WERI-Rb-1 (cell line): Measurements from ENCODE around the gene TMEM209.
"Not testable (repeated sequence)": the region's sequence is repeated elsewhere in the genome, so short reads cannot be mapped to it uniquely, and the experiment has no call there.

Experiments
- DNase-seq: peaks from one replicate; pipeline ENCODE4 v3.0.0-alpha.2; 2020
- H3K27ac ChIP-seq: fragments of 250-450 bp; sonication (Bioruptor Pico); 2 replicates; pipeline ENCODE4 v1.5.1; 2020; ENCODE audit warnings: mild to moderate bottlenecking, moderate library complexity
- H3K27me3 ChIP-seq: fragments of 250-450 bp; sonication (Bioruptor Pico); 2 replicates; pipeline ENCODE4 v1.5.1; 2021; ENCODE audit warnings: mild to moderate bottlenecking, low read depth, moderate library complexity; ENCODE audit not compliant: insufficient read depth, severe bottlenecking
- H3K36me3 ChIP-seq: fragments of 250-450 bp; sonication (Bioruptor Pico); 2 replicates; pipeline ENCODE4 v1.5.1; 2020; ENCODE audit warnings: mild to moderate bottlenecking, moderate library complexity
- H3K4me3 ChIP-seq: 2 replicates; pipeline ENCODE4 v1.5.1; 2011; ENCODE audit warnings: low read depth, mild to moderate bottlenecking, control low read depth, low read length
- H3K9me3 ChIP-seq: fragments of 250-450 bp; sonication (Bioruptor Pico); 2 replicates; pipeline ENCODE4 v1.5.1; 2021; ENCODE audit warnings: mild to moderate bottlenecking, moderate library complexity; ENCODE audit not compliant: severe bottlenecking
- CTCF ChIP-seq: IDR thresholded peaks from 2 replicates; pipeline ENCODE4 v1.5.1; 2011; ENCODE audit warnings: low read depth, mild to moderate bottlenecking, control low read depth, inconsistent platforms, low read length

TMEM209 gene

GRCh38 chr7:130227883-130228575 is 22.8 kb upstream of the TMEM209 start:
- Histone ChIP-seq H3K27ac (no peak overlapping the region), H3K9me3 (peaks cover 5% of the 10 kb centered on the region)
- no peak for TF ChIP-seq CTCF

GRCh38 chr7:130226333-130226732 is 21.1 kb upstream of the TMEM209 start:
- Histone ChIP-seq H3K36me3 (no peaks in the 10 kb centered on the region), H3K4me3 (no peak overlapping the region), H3K27ac (no peak overlapping the region), H3K9me3 (peaks cover 5% of the 10 kb centered on the region), H3K27me3 (no peaks in the 10 kb centered on the region)
- no peak for TF ChIP-seq CTCF
- no peak for DNase-seq

More at GRCh38 chr7:130227883-130228575, 22.8 kb upstream of the TMEM209 start:
- H3K4me3 ChIP-seq = no peak overlapping the region
- H3K36me3 ChIP-seq = no peaks in the 10 kb centered on the region
- no peaks in the 10 kb centered on the region for H3K27me3 ChIP-seq
- DNase-seq = no peak

GRCh38 chr7:130224923-130225322 is 19.7 kb upstream of the TMEM209 start:
- peak overlapping the region; percentile 67 for H3K27ac ChIP-seq
- H3K27me3 ChIP-seq, H3K4me3 ChIP-seq, H3K36me3 ChIP-seq, H3K9me3 ChIP-seq: not testable (repeated sequence)
- peak; percentile 84 for DNase-seq

- no peak for DNase-seq
- H3K36me3 ChIP-seq = no peaks in the 10 kb centered on the region
- H3K27me3 ChIP-seq = no peaks in the 10 kb centered on the region
- no peak for TF ChIP-seq CTCF
- H3K27ac ChIP-seq = no peak overlapping the region
- no peak overlapping the region for H3K4me3 ChIP-seq
- H3K9me3 ChIP-seq = peaks cover 5% of the 10 kb centered on the region
These were observed 19.0 kb upstream of the TMEM209 start for GRCh38 chr7:130224210-130224609.

GRCh38 chr7:130223646-130224045 is 18.4 kb upstream of the TMEM209 start:
- Histone ChIP-seq H3K9me3 (peaks cover 5% of the 10 kb centered on the region), H3K27me3 (no peaks in the 10 kb centered on the region), H3K36me3 (no peaks in the 10 kb centered on the region), H3K27ac (no peak overlapping the region), H3K4me3 (no peak overlapping the region)
- DNase-seq = no peak
- no peak for TF ChIP-seq CTCF

GRCh38 chr7:130221746-130222145 is 16.5 kb upstream of the TMEM209 start:
- Histone ChIP-seq H3K9me3 (peaks cover 3% of the 10 kb centered on the region), H3K27me3 (no peaks in the 10 kb centered on the region), H3K27ac (peak overlapping the region; percentile 25; the same call in 1 of the 2 replicates), H3K4me3 (no peak overlapping the region), H3K36me3 (no peaks in the 10 kb centered on the region)
- DNase-seq = no peak
- no peak for TF ChIP-seq CTCF
